GM18499 (cell line): ENCODE data around the gene ORAI2.
"Not testable (repeated sequence)": the region's sequence is repeated elsewhere in the genome, so short reads cannot be mapped to it uniquely, and the experiment has no call there.

Experiments
- ATAC-seq: cut with Tn5 transposase; IDR thresholded peaks from one replicate; pipeline ENCODE4 v1.9.1; 2021; ENCODE audit warnings: moderate number of reproducible peaks; ENCODE audit not compliant: insufficient read depth, unreplicated experiment

The ORAI2 gene

GRCh38 chr7:102433219-102434038, at the start of gene ORAI2:
TSS of gene ORAI2 (plus strand) at chr7:102433575. CDS start at chr7:102438957, 5,382 bp downstream.
- ATAC-seq: no peak

GRCh38 chr7:102387064-102387463, 46.3 kb upstream of the ORAI2 start:
- ATAC-seq: no peak

- ATAC-seq: no peak
Measured at GRCh38 chr7:102389810-102390209, 43.6 kb upstream of the ORAI2 start.

GRCh38 chr7:102390697-102391484, 42.5 kb upstream of the ORAI2 start:
- no peak for ATAC-seq

GRCh38 chr7:102392330-102392729, 41.0 kb upstream of the ORAI2 start:
- no peak for ATAC-seq

- ATAC-seq: no peak
Measured at GRCh38 chr7:102393467-102393866, 39.9 kb upstream of the ORAI2 start.

- ATAC-seq: no peak
Measured at GRCh38 chr7:102395592-102395872, 37.8 kb upstream of the ORAI2 start.

- ATAC-seq: peak; percentile 95
Measured at GRCh38 chr7:102395873-102396709, 37.3 kb upstream of the ORAI2 start, which contains the start of gene PRKRIP1. TSS of gene PRKRIP1 (plus strand) at chr7:102396363. CDS start at chr7:102396412, 49 bp downstream.

- ATAC-seq: no peak
Measured at GRCh38 chr7:102396710-102397019, 36.7 kb upstream of the ORAI2 start.

GRCh38 chr7:102398543-102398942, 34.8 kb upstream of the ORAI2 start:
- ATAC-seq: no peak

- no peak for ATAC-seq
Measured at GRCh38 chr7:102400360-102400759, 33.0 kb upstream of the ORAI2 start.

GRCh38 chr7:102403563-102403962, 29.8 kb upstream of the ORAI2 start:
- no peak for ATAC-seq

GRCh38 chr7:102404005-102404861, 29.1 kb upstream of the ORAI2 start:
- peak; percentile 51 for ATAC-seq

- ATAC-seq: not testable (repeated sequence)
Measured at GRCh38 chr7:102404862-102405188, 28.6 kb upstream of the ORAI2 start.

GRCh38 chr7:102407910-102408309, 25.5 kb upstream of the ORAI2 start:
- ATAC-seq: no peak

GRCh38 chr7:102408530-102408929, 24.8 kb upstream of the ORAI2 start:
- not testable (repeated sequence) for ATAC-seq

- ATAC-seq: no peak
Measured at GRCh38 chr7:102409340-102409739, 24.0 kb upstream of the ORAI2 start.

- ATAC-seq: no peak
Measured at GRCh38 chr7:102410123-102410522, 23.3 kb upstream of the ORAI2 start.

GRCh38 chr7:102410918-102411317, 22.5 kb upstream of the ORAI2 start:
- ATAC-seq: no peak

GRCh38 chr7:102412548-102412947, 20.8 kb upstream of the ORAI2 start:
- ATAC-seq: no peak
